ENCODE measurements around the gene CRYGD. TPM values are rescaled to one million over a fixed set of nuclear protein-coding genes. Genes with fewer than 3 reads are reported as not detected.
"Not testable (repeated sequence)": the region's sequence is repeated elsewhere in the genome, so short reads cannot be mapped to it uniquely, and the experiment has no call there.

Gene CRYGD
- polyA plus RNA-seq, 2 of the 4 experiments (the other 2 are of a cell fraction): not detected

DNA sequence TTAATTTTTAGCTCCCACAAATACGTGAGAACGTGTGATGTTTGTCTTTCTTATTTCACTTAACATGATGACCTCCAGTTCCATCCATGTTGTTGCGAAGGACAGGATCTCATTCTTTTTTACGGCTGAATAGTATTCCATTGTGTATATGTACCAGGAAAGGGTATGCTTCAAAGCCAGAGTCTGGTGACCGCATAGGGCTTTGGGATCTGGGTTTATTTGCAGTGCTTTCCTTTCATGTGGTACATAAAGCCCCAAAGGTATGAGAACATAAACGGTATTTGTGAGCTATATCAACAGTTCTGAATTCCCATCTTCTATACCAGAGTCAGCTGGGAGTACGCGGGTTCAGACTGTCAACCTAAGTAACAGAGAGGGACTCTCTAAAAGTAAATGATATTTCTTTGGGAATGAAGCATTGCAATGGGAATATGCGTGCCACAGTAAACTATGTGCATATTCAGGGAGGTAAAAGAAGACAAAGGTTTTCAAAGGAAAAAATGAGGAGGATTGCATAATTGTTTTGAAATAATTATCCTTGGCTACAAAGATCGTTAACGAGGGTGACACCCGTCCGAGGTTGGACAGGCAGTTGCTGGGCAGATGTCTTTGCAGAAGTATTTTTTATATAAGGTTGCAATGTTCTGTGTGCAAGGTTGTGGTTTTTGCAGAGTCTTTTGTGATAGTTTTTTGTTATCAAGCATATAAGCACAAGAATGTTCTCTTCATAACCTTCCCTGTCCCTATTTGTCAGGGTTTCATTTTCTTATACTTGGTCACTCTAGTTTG lies 24.4 kb downstream of the CRYGD start:
- ATAC-seq (no peak), DNase-seq (ENCODE audit: low read depth in 1 of 2, low spot score in 1 of 2) (no peak), FAIRE-seq (no peak)
- no peak for TF ChIP-seq ESRRA (IDR thresholded peaks at IDR 0.05; ENCODE audit: borderline replicate concordance, low read length)
- TF ChIP-seq, protein P1, sequence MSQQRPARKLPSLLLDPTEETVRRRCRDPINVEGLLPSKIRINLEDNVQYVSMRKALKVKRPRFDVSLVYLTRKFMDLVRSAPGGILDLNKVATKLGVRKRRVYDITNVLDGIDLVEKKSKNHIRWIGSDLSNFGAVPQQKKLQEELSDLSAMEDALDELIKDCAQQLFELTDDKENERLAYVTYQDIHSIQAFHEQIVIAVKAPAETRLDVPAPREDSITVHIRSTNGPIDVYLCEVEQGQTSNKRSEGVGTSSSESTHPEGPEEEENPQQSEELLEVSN (IDR thresholded peaks at IDR 0.05; ENCODE audit: borderline replicate concordance, low read depth): no peak
- TF ChIP-seq, protein P2, sequence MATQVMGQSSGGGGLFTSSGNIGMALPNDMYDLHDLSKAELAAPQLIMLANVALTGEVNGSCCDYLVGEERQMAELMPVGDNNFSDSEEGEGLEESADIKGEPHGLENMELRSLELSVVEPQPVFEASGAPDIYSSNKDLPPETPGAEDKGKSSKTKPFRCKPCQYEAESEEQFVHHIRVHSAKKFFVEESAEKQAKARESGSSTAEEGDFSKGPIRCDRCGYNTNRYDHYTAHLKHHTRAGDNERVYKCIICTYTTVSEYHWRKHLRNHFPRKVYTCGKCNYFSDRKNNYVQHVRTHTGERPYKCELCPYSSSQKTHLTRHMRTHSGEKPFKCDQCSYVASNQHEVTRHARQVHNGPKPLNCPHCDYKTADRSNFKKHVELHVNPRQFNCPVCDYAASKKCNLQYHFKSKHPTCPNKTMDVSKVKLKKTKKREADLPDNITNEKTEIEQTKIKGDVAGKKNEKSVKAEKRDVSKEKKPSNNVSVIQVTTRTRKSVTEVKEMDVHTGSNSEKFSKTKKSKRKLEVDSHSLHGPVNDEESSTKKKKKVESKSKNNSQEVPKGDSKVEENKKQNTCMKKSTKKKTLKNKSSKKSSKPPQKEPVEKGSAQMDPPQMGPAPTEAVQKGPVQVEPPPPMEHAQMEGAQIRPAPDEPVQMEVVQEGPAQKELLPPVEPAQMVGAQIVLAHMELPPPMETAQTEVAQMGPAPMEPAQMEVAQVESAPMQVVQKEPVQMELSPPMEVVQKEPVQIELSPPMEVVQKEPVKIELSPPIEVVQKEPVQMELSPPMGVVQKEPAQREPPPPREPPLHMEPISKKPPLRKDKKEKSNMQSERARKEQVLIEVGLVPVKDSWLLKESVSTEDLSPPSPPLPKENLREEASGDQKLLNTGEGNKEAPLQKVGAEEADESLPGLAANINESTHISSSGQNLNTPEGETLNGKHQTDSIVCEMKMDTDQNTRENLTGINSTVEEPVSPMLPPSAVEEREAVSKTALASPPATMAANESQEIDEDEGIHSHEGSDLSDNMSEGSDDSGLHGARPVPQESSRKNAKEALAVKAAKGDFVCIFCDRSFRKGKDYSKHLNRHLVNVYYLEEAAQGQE (IDR thresholded peaks at IDR 0.05): no peak
- TF ChIP-seq FOSL2 (IDR thresholded peaks at IDR 0.05): no peak
- no peak for TF ChIP-seq FOSL2 (CRISPR knock-in tag; IDR thresholded peaks at IDR 0.05)
- WGBS (ENCODE audit: missing lambda C conversion rate): 49% methylated on average over 13 of the region's 13 CpGs
- H3K9me3 ChIP-seq: no peaks in the 10 kb centered on the region
- ChIA-PET POLR2A (no interaction called here), CTCF (interaction anchor here (0.6 kb wide), 1 partner anchor 80 kb away, joined by 3 read pairs; no protein-coding TSS in a partner anchor)
- no peak overlapping the region for H3K27ac ChIP-seq
- H3K4me1 ChIP-seq: peaks cover 5% of the 10 kb centered on the region; the same call in 1 of the 3 replicates
- no peak overlapping the region for H3K4me2 ChIP-seq
- H3K4me3 ChIP-seq: no peak overlapping the region

DNA sequence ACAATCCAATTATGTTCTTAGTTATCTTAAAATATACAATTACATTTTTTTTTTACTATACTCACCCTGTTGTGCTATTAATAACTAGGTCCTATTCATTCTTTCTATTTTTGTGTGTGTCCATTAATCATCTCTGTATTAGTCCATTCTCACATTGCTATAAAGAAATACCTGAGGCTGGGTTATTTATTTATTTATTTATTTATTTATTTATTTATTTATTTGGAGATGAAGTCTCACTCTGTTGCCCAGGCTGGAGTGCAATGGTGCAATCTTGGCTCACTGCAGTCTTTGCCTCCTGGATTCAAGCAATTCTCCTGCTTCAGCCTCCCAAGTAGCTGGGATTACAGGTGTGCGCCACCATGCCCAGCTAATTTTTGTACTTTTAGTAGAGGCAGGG lies 25.6 kb downstream of the CRYGD start:
- TF ChIP-seq ZC3H11A (IDR thresholded peaks at IDR 0.05): peak; percentile 93
- H3K9me3 ChIP-seq; POLR2A ChIA-PET; ATAC-seq; DNase-seq (ENCODE audit: low read depth in 1 of 2, low spot score in 1 of 2); H3K4me2 ChIP-seq; FAIRE-seq; H3K27ac ChIP-seq; H3K4me1 ChIP-seq; CTCF ChIA-PET; H3K4me3 ChIP-seq: not testable (repeated sequence)
- 100% methylated on average over 1 of the region's 1 CpG for WGBS (ENCODE audit: missing lambda C conversion rate)

DNA sequence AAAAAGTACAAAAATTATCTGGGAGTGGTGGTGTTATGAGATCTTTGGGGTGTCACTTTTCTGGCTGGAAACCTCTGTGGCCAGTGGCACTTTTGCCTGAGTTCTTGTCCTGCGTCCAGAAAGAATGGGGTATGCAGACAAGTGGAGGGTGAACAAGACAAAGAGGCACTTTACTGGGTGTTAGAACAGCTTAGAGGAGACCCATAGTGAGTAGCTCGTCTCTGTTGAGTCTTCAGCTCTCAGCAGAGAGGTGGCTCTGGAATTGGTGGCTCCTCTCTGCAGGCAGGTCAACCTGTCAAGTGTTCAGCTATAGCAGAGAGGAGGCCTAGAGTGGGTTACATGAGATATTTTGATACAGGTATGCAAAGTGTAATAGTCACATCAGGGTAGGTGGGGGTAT lies 26.1 kb downstream of the CRYGD start:
- ChIA-PET CTCF (no interaction called here), POLR2A (no interaction called here)
- FAIRE-seq (no peak), ATAC-seq (no peak), DNase-seq (ENCODE audit: low read depth in 1 of 2, low spot score in 1 of 2) (no peak)
- Histone ChIP-seq H3K9me3 (no peaks in the 10 kb centered on the region), H3K27ac (no peak overlapping the region), H3K4me1 (peaks cover 5% of the 10 kb centered on the region; the same call in 1 of the 3 replicates), H3K4me3 (no peak overlapping the region), H3K4me2 (no peak overlapping the region)
- TF ChIP-seq, protein P3, sequence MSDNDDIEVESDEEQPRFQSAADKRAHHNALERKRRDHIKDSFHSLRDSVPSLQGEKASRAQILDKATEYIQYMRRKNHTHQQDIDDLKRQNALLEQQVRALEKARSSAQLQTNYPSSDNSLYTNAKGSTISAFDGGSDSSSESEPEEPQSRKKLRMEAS (IDR thresholded peaks at IDR 0.05): no peak
- TF ChIP-seq, protein P4, sequence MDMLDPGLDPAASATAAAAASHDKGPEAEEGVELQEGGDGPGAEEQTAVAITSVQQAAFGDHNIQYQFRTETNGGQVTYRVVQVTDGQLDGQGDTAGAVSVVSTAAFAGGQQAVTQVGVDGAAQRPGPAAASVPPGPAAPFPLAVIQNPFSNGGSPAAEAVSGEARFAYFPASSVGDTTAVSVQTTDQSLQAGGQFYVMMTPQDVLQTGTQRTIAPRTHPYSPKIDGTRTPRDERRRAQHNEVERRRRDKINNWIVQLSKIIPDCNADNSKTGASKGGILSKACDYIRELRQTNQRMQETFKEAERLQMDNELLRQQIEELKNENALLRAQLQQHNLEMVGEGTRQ (IDR thresholded peaks at IDR 0.05): no peak
- TF ChIP-seq, protein P5, sequence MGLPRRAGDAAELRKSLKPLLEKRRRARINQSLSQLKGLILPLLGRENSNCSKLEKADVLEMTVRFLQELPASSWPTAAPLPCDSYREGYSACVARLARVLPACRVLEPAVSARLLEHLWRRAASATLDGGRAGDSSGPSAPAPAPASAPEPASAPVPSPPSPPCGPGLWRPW (IDR thresholded peaks at IDR 0.05): no peak
- TF ChIP-seq, protein P6, sequence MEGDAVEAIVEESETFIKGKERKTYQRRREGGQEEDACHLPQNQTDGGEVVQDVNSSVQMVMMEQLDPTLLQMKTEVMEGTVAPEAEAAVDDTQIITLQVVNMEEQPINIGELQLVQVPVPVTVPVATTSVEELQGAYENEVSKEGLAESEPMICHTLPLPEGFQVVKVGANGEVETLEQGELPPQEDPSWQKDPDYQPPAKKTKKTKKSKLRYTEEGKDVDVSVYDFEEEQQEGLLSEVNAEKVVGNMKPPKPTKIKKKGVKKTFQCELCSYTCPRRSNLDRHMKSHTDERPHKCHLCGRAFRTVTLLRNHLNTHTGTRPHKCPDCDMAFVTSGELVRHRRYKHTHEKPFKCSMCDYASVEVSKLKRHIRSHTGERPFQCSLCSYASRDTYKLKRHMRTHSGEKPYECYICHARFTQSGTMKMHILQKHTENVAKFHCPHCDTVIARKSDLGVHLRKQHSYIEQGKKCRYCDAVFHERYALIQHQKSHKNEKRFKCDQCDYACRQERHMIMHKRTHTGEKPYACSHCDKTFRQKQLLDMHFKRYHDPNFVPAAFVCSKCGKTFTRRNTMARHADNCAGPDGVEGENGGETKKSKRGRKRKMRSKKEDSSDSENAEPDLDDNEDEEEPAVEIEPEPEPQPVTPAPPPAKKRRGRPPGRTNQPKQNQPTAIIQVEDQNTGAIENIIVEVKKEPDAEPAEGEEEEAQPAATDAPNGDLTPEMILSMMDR (IDR thresholded peaks at IDR 0.05): no peak
- TF ChIP-seq, protein P2 (IDR thresholded peaks at IDR 0.05): no peak
- TF ChIP-seq FOSB (CRISPR knock-in tag; IDR thresholded peaks at IDR 0.05) (no peak), ZNF302 (CRISPR knock-in tag; IDR thresholded peaks at IDR 0.05) (no peak), CBX2 (IDR thresholded peaks at IDR 0.05; ENCODE audit: borderline replicate concordance, low read depth) (no peak)
- 32% methylated on average over 2 of the region's 2 CpGs for WGBS (ENCODE audit: missing lambda C conversion rate)

Data from A549 (cell line).